ENCODE measurements around the gene TLE6. TPM values are rescaled to one million over a fixed set of nuclear protein-coding genes. Genes with fewer than 3 reads are reported as not detected.
"Not testable (repeated sequence)": the region's sequence is repeated elsewhere in the genome, so short reads cannot be mapped to it uniquely, and the experiment has no call there.

Gene TLE6
- 10 to 100 TPM in 2 of 6 donors, 1 to 10 TPM in 4; 4.1 to 49.2 (median 5.4) TPM for total RNA-seq

DNA sequence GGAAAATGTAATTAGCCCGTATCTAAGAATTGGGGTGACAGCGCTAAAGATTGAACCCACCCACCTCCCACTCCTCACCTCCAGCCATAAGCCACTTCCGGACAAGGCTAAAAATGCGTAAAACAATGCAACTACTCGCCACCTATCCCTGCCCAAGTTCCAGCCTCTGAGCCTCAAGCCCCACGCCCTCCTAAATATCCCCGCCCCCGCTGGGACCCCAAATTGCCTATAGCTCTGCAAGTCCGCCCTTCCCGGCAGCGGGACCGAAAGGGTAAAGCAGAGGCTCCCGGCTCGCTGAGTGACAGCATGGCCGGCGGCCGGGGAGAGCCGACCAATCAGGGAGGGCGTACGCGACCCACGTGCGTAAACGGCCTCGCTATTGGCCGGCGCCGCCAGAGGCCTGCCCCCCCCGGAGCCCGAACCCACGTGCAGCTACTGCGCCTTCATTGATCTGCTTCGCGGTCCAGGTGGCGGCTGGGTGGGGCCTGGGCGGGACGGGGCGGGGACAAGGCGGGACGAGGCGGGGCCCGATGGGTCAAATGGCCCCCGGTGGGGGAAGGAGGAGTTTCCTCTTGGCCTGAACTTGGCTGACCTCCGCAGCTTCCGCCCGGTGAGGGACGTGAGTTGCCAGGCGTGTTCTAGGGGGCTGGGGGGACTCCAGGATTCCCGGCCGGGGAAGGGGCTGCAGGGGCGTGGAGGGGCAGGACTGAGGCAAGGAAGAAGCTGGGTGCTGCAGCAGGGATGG is at the start of gene TLE6:
TLE6 (plus strand) TSS at position 564 of the 745 bp plus-strand sequence. CDS start 670 bp downstream, outside the sequence.
- peaks cover 58 to 80% (median 72%) of the 10 kb centered on the region in 4 donors for H3K4me1 ChIP-seq
- DNase-seq (peak; percentile 94 to 98), ATAC-seq (ENCODE audit: low FRiP score in 2 of 2) (peak; percentile 95 to 96)
- H3K4me3 ChIP-seq: peak within 1 kb of the TSS; percentile 42 to 63 (median 51)
- H3K9me3 ChIP-seq: no peaks in the 10 kb centered on the region
- peak within 1 kb of the TSS; percentile 72 to 82 (median 78) for H3K27ac ChIP-seq
- WGBS, 2 donors: 0 to 1% methylated on average over 19 to 44 of the region's 51 CpGs
- no peaks in the 10 kb centered on the region for H3K27me3 ChIP-seq
- H3K36me3 ChIP-seq: no peaks in the 10 kb centered on the region
- TF ChIP-seq POLR2A (IDR thresholded peaks at IDR 0.05) (peak in 1 of 4 donors; percentile 12), EP300 (IDR thresholded peaks at IDR 0.05) (peak in 1 of 4 donors; percentile 39), POLR2AphosphoS5 (IDR thresholded peaks at IDR 0.05) (peak; percentile 57 to 64)
- TF ChIP-seq, protein P1, sequence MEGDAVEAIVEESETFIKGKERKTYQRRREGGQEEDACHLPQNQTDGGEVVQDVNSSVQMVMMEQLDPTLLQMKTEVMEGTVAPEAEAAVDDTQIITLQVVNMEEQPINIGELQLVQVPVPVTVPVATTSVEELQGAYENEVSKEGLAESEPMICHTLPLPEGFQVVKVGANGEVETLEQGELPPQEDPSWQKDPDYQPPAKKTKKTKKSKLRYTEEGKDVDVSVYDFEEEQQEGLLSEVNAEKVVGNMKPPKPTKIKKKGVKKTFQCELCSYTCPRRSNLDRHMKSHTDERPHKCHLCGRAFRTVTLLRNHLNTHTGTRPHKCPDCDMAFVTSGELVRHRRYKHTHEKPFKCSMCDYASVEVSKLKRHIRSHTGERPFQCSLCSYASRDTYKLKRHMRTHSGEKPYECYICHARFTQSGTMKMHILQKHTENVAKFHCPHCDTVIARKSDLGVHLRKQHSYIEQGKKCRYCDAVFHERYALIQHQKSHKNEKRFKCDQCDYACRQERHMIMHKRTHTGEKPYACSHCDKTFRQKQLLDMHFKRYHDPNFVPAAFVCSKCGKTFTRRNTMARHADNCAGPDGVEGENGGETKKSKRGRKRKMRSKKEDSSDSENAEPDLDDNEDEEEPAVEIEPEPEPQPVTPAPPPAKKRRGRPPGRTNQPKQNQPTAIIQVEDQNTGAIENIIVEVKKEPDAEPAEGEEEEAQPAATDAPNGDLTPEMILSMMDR (IDR thresholded peaks at IDR 0.05): no peak

DNA sequence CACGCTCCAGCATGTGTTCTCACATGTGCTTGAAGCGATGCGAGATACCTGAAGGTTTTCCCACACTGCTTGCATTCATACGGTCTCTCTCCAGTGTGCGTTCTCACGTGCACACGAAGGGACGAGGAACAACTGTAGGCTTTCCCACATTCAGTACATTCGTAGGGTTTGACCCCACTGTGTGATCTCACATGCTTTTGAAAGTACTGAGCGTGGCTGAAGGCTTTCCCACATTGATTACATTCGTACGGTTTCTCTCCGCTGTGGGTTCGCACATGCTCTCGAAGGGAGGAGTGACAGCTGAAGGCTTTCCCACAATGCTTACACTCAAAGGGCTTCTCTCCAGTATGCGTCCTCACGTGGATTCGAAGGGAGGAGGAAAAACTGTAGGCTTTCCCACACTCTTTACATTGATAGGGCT is 43.9 kb upstream of the TLE6 start:
- Histone ChIP-seq H3K4me1 (no peaks in the 10 kb centered on the region), H3K4me3 (no peak overlapping the region), H3K36me3 (peaks cover 12 to 59% (median 41%) of the 10 kb centered on the region in 4 donors), H3K27me3 (no peaks in the 10 kb centered on the region), H3K27ac (no peak overlapping the region), H3K9me3 (peaks cover 25 to 45% (median 33%) of the 10 kb centered on the region in 4 donors)
- 96 to 97% methylated on average over 18 of the region's 18 CpGs for WGBS, 2 donors
- TF ChIP-seq POLR2A (IDR thresholded peaks at IDR 0.05) (no peak), POLR2AphosphoS5 (IDR thresholded peaks at IDR 0.05) (no peak), EP300 (IDR thresholded peaks at IDR 0.05) (no peak)
- TF ChIP-seq, protein P1 (IDR thresholded peaks at IDR 0.05): no peak
- no peak for DNase-seq
- ATAC-seq (ENCODE audit: low FRiP score in 2 of 2): no peak

DNA sequence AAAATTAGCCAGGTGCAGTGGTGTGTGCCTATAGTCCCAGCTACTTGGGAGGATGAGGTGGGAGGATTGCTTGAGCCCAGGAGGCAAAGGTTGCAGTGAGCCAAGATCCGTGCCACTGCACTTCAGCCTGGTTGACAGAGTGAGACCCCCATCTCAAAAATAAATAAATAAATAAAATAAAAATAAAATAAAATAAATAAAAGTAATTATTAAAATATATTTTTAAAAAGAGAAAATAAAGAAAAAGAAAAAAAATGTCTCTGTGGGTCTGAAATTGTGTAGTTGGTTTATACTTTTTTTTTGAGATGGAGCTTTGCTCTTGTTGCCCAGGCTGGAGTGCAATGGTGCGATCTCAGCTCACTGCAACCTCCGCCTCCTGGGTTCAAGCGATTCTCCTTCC is 41.5 kb upstream of the TLE6 start:
- not testable (repeated sequence) for H3K27me3 ChIP-seq

GRCh38 chr19:2942928-2943640 is 34.3 kb upstream of the TLE6 start:
- ATAC-seq (ENCODE audit: low FRiP score in 2 of 2) (no peak), DNase-seq (no peak)
- no peak overlapping the region for H3K4me3 ChIP-seq
- peaks cover 15 to 31% (median 15%) of the 10 kb centered on the region in 4 donors for H3K4me1 ChIP-seq
- H3K36me3 ChIP-seq: peaks cover 0 to 18% (median 4%) of the 10 kb centered on the region in 4 donors
- H3K27ac ChIP-seq: no peak overlapping the region
- WGBS, 2 donors: 70 to 77% methylated on average over 14 of the region's 14 CpGs
- no peak for TF ChIP-seq POLR2A (IDR thresholded peaks at IDR 0.05)
- TF ChIP-seq POLR2AphosphoS5 (IDR thresholded peaks at IDR 0.05): no peak
- TF ChIP-seq, protein P1 (IDR thresholded peaks at IDR 0.05): no peak
- TF ChIP-seq EP300 (IDR thresholded peaks at IDR 0.05): no peak
- H3K27me3 ChIP-seq: no peaks in the 10 kb centered on the region
- H3K9me3 ChIP-seq: no peaks in the 10 kb centered on the region

More for the DNA sequence above, 41.5 kb upstream of the TLE6 start:
- WGBS, 2 donors: 99% methylated on average over 4 of the region's 4 CpGs
- DNase-seq; H3K4me1 ChIP-seq; ATAC-seq (ENCODE audit: low FRiP score in 2 of 2); H3K4me3 ChIP-seq; H3K27ac ChIP-seq: not testable (repeated sequence)
- H3K9me3 ChIP-seq: peaks cover 25 to 42% (median 33%) of the 10 kb centered on the region in 4 donors
- peaks cover 12 to 70% (median 43%) of the 10 kb centered on the region in 4 donors for H3K36me3 ChIP-seq

- peak overlapping the region; percentile 88 to 96 (median 92) for H3K27ac ChIP-seq
- H3K4me3 ChIP-seq: peak overlapping the region; percentile 74 to 98 (median 91)
- H3K36me3 ChIP-seq: peaks cover 0 to 5% (median 0%) of the 10 kb centered on the region in 4 donors
- no peaks in the 10 kb centered on the region for H3K9me3 ChIP-seq
- H3K27me3 ChIP-seq: no peaks in the 10 kb centered on the region
- WGBS, 2 donors: 4% methylated on average over 7 to 8 of the region's 23 CpGs
- peaks cover 19 to 39% (median 21%) of the 10 kb centered on the region in 4 donors for H3K4me1 ChIP-seq
- DNase-seq (no peak), ATAC-seq (ENCODE audit: low FRiP score in 2 of 2) (no peak)
- TF ChIP-seq POLR2AphosphoS5 (IDR thresholded peaks at IDR 0.05): no peak
Observed at GRCh38 chr19:2944403-2944774, 33.0 kb upstream of the TLE6 start.

All from upper lobe of left lung (tissue), 6 donors.